IgD-negative memory B cell (primary cell): ENCODE data around the gene C10orf71. TPM values are rescaled to one million over a fixed set of nuclear protein-coding genes. Genes with fewer than 3 reads are reported as not detected.

Source experiments
- H3K27ac Mint-ChIP-seq, 3 donors: one replicate each; pipeline ENCODE4 v1.8.0; 2020 to 2022; ENCODE audit warnings: mild to moderate bottlenecking in 3 of 3, mixed read lengths in 3 of 3, moderate library complexity in 1 of 3
- H3K27me3 Mint-ChIP-seq: one replicate; pipeline ENCODE4 v1.8.0; 2021; ENCODE audit warnings: mixed read lengths
- H3K36me3 Mint-ChIP-seq: one replicate; pipeline ENCODE4 v1.8.0; 2020; ENCODE audit warnings: mild to moderate bottlenecking, mixed read lengths
- H3K4me1 Mint-ChIP-seq, 3 donors: one replicate each; pipeline ENCODE4 v1.8.0; 2020 to 2022; ENCODE audit warnings: mixed read lengths in 3 of 3, mild to moderate bottlenecking in 1 of 3
- H3K4me3 Mint-ChIP-seq, 4 donors: one replicate each; pipeline ENCODE4 v1.8.0; 2020 to 2022; ENCODE audit warnings: mild to moderate bottlenecking in 4 of 4, mixed read lengths in 4 of 4, moderate library complexity in 3 of 4
- H3K9me3 Mint-ChIP-seq, 3 donors: one replicate each; pipeline ENCODE4 v1.8.0; 2020 to 2021; ENCODE audit warnings: mixed read lengths in 3 of 3, mild to moderate bottlenecking in 1 of 3
- polyA plus RNA-seq: library from polyadenylated mRNA; unstranded; fragments of 300-500 nt; fragmentation: Illumina TruSeq; gene quantifications from one replicate; pipeline ENCODE4 v1.2.3, GENCODE V29; 2021

The C10orf71 gene
- polyA plus RNA-seq, 1 donor from 2014 or later = not detected

DNA sequence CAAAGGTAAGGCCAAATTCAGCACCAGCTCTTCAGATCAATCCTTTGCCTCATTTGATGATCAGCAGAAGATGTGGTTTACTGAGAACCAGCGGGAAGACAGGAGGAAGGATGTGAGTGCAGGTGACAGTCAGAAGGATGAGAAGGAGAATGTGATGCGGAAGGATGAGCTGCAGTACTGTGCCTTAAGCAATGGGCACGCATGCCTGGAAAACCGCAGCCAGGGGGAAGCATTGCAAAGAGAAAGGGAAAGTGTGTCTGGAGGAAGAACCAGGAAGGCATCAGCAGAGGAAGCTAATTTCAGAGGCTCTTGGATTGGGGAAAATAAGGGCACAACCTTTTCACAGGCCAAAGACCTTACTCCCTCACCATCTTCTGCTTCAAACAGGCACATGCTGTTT lies 25.7 kb downstream of the C10orf71 start:
- Mint-ChIP-seq H3K9me3 (no peaks in the 10 kb centered on the region), H3K27me3 (peaks cover 2% of the 10 kb centered on the region), H3K36me3 (no peaks in the 10 kb centered on the region), H3K4me3 (peak overlapping the region in 1 of 4 donors; percentile 41), H3K27ac (no peak overlapping the region), H3K4me1 (no peaks in the 10 kb centered on the region)

- no peaks in the 10 kb centered on the region for H3K36me3 Mint-ChIP-seq
- peaks cover 2% of the 10 kb centered on the region for H3K27me3 Mint-ChIP-seq
- no peak overlapping the region for H3K27ac Mint-ChIP-seq
- no peak overlapping the region for H3K4me3 Mint-ChIP-seq
- no peaks in the 10 kb centered on the region for H3K9me3 Mint-ChIP-seq
- no peaks in the 10 kb centered on the region for H3K4me1 Mint-ChIP-seq
Observed at GRCh38 chr10:49325131-49325915, 26.4 kb downstream of the C10orf71 start.

DNA sequence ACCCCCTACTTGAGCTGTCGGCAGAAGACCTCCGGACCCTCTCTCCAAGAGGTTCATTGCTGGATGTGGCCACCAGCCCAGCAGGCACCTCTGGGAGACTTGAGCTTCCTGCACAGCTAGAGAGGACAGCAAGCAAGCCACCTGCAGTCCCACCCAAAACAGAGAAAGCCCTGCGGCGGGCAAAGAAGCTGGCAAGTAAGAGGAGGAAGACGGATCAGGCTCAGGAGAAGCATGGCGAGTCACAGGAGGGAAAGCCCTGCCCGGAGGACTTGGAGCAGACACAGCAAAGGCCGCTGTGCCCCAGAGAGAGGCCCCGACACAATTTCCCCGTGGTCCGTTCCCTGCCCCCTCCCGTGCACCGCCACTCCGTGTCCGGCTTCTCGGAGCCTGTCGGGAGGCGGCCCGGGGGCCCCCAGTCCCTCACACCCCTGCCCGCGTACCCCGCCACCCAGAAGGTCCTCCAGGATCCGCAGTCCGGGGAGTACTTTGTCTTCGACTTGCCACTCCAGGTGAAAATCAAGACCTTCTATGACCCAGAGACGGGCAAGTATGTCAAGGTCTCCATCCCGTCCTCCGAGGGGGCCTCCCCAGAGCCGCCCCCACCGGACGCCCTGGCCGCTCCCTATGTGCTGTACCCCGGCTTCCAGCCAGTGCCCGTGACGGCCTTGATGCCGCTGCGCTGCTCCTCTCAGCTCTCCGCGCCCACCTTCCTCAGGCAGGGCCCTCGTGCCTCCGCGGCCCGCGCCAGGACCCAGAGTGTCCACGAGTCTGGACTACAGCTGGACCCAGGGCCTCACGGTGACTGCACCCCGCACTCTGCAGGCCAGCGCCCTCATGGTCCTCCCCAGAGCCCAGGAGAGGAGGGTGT lies 27.2 kb downstream of the C10orf71 start:
- Mint-ChIP-seq H3K4me3 (no peak overlapping the region), H3K4me1 (no peaks in the 10 kb centered on the region), H3K9me3 (no peaks in the 10 kb centered on the region), H3K27ac (no peak overlapping the region), H3K36me3 (no peaks in the 10 kb centered on the region), H3K27me3 (peaks cover 3% of the 10 kb centered on the region)

DNA sequence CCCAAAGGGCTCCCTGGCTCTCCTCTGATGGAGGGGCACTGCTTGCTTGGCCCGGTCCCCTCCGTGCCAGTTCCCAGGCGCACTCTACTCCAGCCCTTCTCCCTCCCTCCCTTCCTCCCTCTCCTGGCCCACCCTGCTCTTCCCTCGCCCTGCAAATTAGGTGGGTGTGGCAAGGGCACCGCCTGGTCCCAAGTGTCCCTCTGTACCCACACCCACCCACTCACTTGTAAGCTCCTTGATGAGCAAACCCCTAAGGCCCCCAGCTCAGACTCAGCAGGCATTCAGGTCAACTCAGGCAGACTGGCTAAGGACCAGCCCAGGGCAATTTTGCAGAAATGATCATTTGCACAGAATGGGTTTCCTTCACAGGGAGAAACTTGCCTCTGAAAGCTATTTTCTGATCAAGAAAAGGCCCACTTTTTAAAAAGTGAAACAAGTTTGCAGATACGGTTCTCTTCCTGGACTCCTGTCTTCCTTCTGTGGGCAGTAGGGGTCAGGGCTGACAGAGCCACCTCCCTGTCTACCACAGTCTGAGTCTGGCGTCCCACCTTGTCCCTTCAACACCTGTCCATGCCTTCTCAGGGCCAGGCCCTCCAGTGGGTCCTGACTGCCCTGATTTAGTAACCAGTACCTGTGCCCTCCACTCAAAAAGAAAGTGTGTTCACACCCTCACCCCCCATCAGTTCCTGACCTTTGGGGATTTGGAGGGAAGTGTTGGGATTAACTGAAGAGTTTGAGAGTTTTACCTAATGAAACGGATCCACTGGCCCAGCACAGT lies 28.3 kb downstream of the C10orf71 start:
- H3K9me3 Mint-ChIP-seq = no peaks in the 10 kb centered on the region
- no peak overlapping the region for H3K4me3 Mint-ChIP-seq
- peaks cover 3% of the 10 kb centered on the region for H3K27me3 Mint-ChIP-seq
- no peaks in the 10 kb centered on the region for H3K36me3 Mint-ChIP-seq
- H3K27ac Mint-ChIP-seq = no peak overlapping the region
- no peaks in the 10 kb centered on the region for H3K4me1 Mint-ChIP-seq

DNA sequence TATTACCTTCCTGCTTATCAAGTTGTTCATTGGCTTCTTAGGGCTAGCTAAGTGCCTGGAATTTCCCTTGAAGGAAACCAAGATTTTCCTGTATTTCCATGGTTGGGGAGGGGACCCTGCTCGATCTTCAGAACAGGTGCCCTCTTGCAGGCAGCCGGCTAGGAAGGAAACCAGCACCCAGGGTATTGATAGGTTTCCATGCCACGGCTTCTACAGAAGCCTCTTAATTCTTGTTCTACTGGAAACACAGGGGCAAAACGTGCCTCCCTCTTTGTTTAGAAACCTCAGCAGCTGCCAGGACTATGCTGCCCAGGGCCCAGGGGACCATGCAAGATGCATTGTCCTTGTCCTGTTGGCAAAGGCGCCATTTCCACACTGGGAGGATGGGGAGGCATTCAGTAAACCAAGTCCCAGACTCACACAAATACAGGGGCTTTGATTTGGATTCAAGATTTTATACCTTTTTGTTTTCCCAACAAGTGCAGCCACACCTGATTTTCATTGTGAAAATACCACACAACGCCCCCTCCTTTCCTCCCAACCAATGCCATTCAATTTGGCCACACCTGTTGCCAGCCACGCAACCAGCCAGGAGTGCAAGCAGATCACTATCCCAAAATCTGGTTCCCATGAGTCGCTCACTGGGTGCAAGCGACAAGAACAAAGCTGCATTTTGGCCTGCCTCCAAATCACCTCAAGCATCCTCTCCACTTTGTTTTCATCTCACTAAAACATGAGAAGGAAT lies 29.6 kb downstream of the C10orf71 start:
- Mint-ChIP-seq H3K4me1 (no peaks in the 10 kb centered on the region), H3K27ac (no peak overlapping the region), H3K36me3 (no peaks in the 10 kb centered on the region), H3K9me3 (peaks cover 0 to 2% (median 0%) of the 10 kb centered on the region in 3 donors), H3K27me3 (peaks cover 3% of the 10 kb centered on the region), H3K4me3 (no peak overlapping the region)

GRCh38 chr10:49329146-49329505 lies 30.2 kb downstream of the C10orf71 start:
- no peaks in the 10 kb centered on the region for H3K4me1 Mint-ChIP-seq
- no peak overlapping the region for H3K27ac Mint-ChIP-seq
- peaks cover 3% of the 10 kb centered on the region for H3K27me3 Mint-ChIP-seq
- no peaks in the 10 kb centered on the region for H3K36me3 Mint-ChIP-seq
- no peak overlapping the region for H3K4me3 Mint-ChIP-seq
- peaks cover 0 to 2% (median 0%) of the 10 kb centered on the region in 3 donors for H3K9me3 Mint-ChIP-seq

- no peaks in the 10 kb centered on the region for H3K4me1 Mint-ChIP-seq
- H3K27me3 Mint-ChIP-seq = peaks cover 4% of the 10 kb centered on the region
Observed at GRCh38 chr10:49330127-49330665, 31.2 kb downstream of the C10orf71 start.

GRCh38 chr10:49331431-49331830 lies 32.5 kb downstream of the C10orf71 start:
- Mint-ChIP-seq H3K27me3 (peaks cover 4% of the 10 kb centered on the region), H3K9me3 (peaks cover 0 to 8% (median 2%) of the 10 kb centered on the region in 3 donors), H3K4me1 (peaks cover 0 to 3% (median 0%) of the 10 kb centered on the region in 3 donors), H3K36me3 (peaks cover 3% of the 10 kb centered on the region), H3K27ac (no peak overlapping the region), H3K4me3 (no peak overlapping the region)

More at GRCh38 chr10:49330127-49330665, 31.2 kb downstream of the C10orf71 start:
- Mint-ChIP-seq H3K4me3 (no peak overlapping the region), H3K27ac (no peak overlapping the region), H3K36me3 (no peaks in the 10 kb centered on the region), H3K9me3 (peaks cover 0 to 2% (median under 1%) of the 10 kb centered on the region in 3 donors)

DNA sequence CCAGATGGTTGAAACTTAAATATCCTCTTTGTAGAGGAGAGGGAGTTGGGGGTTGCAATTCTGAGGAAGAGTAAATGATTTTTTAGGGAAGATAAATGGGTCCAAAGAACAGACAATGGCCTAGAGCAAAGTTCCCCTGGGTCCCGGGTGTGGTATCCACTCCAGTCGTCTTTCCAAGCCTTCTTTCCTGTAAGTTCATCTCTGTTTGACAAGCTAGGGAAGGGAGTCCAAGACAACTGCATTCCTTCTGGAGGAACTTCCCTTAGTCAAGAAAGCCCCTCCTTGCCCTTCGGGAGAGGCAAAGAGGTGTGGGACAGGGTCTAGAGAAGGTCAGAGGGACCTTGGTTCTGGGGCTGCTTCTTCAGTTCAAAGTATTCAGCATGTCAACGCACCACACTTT lies 33.4 kb downstream of the C10orf71 start:
- peaks cover 0 to 8% (median 2%) of the 10 kb centered on the region in 3 donors for H3K9me3 Mint-ChIP-seq
- peaks cover 0 to 3% (median 0%) of the 10 kb centered on the region in 3 donors for H3K4me1 Mint-ChIP-seq

GRCh38 chr10:49332768-49333167 lies 33.8 kb downstream of the C10orf71 start:
- H3K27me3 Mint-ChIP-seq = peaks cover 7% of the 10 kb centered on the region
- peaks cover 0 to 8% (median 2%) of the 10 kb centered on the region in 3 donors for H3K9me3 Mint-ChIP-seq
- H3K36me3 Mint-ChIP-seq = peaks cover 3% of the 10 kb centered on the region
- peak overlapping the region in 1 of 3 donors; percentile 44 for H3K27ac Mint-ChIP-seq
- H3K4me3 Mint-ChIP-seq = no peak overlapping the region
- H3K4me1 Mint-ChIP-seq = peaks cover 0 to 3% (median 0%) of the 10 kb centered on the region in 3 donors

More for the DNA sequence above, 33.4 kb downstream of the C10orf71 start:
- H3K27me3 Mint-ChIP-seq = peaks cover 7% of the 10 kb centered on the region
- H3K4me3 Mint-ChIP-seq = no peak overlapping the region
- H3K36me3 Mint-ChIP-seq = peaks cover 3% of the 10 kb centered on the region
- peak overlapping the region in 1 of 3 donors; percentile 44 for H3K27ac Mint-ChIP-seq

- Mint-ChIP-seq H3K9me3 (peaks cover 0 to 8% (median 2%) of the 10 kb centered on the region in 3 donors), H3K36me3 (peaks cover 3% of the 10 kb centered on the region), H3K27ac (no peak overlapping the region), H3K4me1 (peaks cover 0 to 3% (median 0%) of the 10 kb centered on the region in 3 donors), H3K4me3 (no peak overlapping the region), H3K27me3 (peaks cover 7% of the 10 kb centered on the region)
Observed at GRCh38 chr10:49333192-49333591, 34.2 kb downstream of the C10orf71 start.

- H3K27me3 Mint-ChIP-seq = peaks cover 7% of the 10 kb centered on the region
- no peak overlapping the region for H3K27ac Mint-ChIP-seq
- H3K4me3 Mint-ChIP-seq = no peak overlapping the region
- H3K9me3 Mint-ChIP-seq = peaks cover 0 to 8% (median 2%) of the 10 kb centered on the region in 3 donors
- H3K36me3 Mint-ChIP-seq = peaks cover 3% of the 10 kb centered on the region
- H3K4me1 Mint-ChIP-seq = peaks cover 0 to 3% (median 0%) of the 10 kb centered on the region in 3 donors
Observed at GRCh38 chr10:49334964-49335363, 36.0 kb downstream of the C10orf71 start.

DNA sequence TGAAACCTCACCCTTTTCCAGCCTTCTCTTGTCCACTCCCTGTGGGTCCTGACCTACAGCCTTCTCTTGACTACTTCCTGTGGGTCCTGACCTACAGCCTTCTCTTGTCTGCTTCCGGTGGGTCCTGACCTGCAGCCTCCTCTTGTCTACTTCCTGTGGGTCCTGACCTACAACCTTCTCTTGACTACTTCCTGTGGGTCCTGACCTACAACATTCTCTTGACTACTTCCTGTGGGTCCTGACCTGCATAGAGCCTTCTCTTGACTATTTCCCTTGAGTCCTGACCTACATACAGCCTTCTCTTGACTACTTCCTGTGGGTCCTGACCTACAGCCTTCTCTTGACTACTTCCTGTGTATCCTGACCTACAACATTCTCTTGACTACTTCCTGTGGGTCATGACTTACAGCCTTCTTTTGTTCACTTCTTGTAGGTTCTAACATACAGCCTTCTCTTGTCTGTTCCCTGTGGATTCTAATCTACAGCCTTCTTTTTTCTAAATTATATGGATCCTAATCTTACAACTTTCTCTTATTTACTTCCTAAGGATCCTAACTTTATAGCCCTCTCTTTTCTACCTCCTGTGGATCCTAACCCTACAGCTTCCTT lies 36.5 kb downstream of the C10orf71 start:
- H3K36me3 Mint-ChIP-seq = peaks cover 4% of the 10 kb centered on the region
- peaks cover 0 to 3% (median 0%) of the 10 kb centered on the region in 3 donors for H3K4me1 Mint-ChIP-seq
- H3K9me3 Mint-ChIP-seq = peaks cover 0 to 8% (median 2%) of the 10 kb centered on the region in 3 donors
- H3K27me3 Mint-ChIP-seq = peaks cover 7% of the 10 kb centered on the region
- H3K27ac Mint-ChIP-seq = no peak overlapping the region
- H3K4me3 Mint-ChIP-seq = peak overlapping the region in 1 of 4 donors; percentile 9
